SIG-M5 treated with dmso at 0.1 percent for 504 hours (cell line): ENCODE results near the gene PHF8.

Experiments used
- DNase-seq: peaks from one replicate; lab custom pipeline; 2025; ENCODE audit not compliant: unreplicated experiment; lab: John Stamatoyannopoulos, UW

The PHF8 gene

GRCh38 chrX:54024350-54024749, 19.9 kb downstream of the PHF8 start:
- no peak for DNase-seq

GRCh38 chrX:54012830-54013500, 31.3 kb downstream of the PHF8 start:
- DNase-seq, result no peak

DNA sequence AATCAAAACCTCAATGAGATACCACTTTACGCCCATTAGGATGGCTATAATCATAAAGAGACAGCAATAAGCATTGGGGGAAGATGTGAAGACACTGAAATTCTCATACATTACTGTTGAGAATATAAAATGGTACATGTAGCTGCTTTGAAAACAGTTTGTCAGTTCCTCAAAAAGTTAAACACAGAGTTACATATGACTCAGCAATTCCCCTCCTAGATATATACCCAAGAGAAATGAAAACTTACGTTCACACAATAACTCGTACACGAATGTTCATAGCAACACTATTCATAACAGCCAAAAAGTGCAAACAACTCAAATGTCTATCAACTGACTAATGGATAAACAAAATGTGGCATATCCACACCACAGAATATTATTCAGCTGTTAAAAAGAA, 36.6 kb downstream of the PHF8 start:
- no peak for DNase-seq

DNA sequence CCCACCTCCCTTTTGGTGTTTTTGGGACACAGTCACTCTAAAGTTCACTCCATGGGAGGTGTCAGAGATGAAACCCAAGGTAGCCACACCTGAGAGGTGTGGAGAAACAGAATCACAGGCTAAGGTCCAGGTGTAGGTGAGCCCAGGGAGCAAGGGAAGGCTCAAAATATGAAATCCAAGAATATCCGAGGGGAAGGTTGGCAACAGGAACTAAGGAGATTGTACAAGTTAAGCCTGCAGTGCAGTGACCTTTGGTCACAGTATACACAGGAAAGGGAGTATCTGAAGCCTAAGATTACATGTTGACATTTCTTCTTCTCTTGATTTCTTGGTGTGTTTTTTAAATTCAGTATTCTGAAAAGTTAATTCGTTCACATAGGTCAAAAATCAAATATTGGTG, 46.5 kb downstream of the PHF8 start:
- DNase-seq, result no peak

- DNase-seq, result no peak
Measured at GRCh38 chrX:53992589-53992988, 51.7 kb downstream of the PHF8 start.

- DNase-seq, result no peak
Measured at GRCh38 chrX:53990171-53990570, 54.1 kb downstream of the PHF8 start.

GRCh38 chrX:53984895-53985294, 59.4 kb downstream of the PHF8 start:
- no peak for DNase-seq

DNA sequence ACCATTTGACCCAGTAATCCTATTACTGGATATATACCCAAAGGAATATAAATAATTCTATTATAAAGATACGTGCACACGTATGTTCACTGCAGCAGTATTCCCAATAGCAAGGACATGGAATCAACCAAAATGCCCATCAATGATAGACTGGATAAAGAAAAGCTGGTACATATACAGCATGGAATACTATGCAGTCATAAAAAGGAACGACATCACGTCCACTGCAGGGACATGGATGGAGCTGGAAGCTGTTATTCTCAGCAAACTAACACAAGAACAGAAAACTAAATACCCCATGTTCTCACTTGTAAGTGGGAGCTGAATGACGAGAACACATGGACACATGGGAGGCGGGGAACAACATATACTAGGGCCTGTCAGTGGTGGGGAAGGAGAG, 69.7 kb downstream of the PHF8 start:
- DNase-seq, result no peak

- DNase-seq, result no peak
Measured at GRCh38 chrX:53969540-53969939, 74.7 kb downstream of the PHF8 start.

DNA sequence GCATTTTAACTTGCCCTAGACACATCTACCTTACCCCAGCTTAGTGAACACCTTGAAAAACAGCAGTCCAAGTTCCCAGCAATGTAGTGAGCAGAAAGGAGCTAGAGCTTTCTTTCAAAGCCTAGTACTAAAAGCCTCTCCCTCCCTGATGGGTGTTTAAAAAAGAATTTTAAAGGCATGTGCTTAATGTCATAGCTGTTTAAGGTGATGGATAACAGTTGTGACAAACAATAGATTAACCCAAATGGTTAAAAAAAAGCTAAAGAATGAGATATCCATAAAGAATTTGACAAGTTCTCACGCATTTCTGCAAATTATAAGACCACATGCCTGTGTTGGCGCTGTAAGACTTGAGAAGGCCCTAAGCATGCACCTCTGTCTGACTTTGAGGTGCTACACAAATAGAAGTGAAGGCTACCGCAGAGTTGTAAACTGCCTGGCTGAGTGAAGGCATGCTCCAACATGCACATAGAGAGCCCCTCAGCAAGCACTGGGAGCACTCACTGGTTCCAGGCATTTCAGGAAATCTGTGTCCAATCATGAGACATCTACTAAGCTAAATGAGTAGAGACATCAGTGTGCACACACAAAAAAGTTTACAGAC, 94.0 kb downstream of the PHF8 start:
- DNase-seq, result no peak

DNA sequence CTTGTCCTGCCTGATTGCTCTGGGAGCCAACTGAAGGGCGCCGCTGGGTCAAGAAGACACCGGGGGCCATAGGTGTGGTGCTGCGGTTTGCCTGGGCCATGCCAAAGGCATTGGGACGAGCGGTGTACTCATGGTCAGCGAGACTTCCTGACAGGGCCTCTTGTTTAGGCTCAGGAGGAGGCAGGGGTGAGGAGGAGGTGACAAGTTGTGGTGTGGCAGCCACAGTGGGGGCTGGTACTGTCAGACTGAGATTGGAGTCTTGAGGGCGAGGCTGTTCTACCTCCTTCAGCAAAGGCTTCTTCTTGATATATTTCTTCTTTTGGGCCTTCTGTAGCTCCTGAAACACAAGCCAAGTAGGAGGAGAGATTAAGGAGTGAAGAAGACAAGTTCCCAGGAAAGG, 104.1 kb downstream of the PHF8 start:
- DNase-seq, result no peak

GRCh38 chrX:53939127-53939526, 105.1 kb downstream of the PHF8 start:
- DNase-seq, result peak; percentile 27

DNA sequence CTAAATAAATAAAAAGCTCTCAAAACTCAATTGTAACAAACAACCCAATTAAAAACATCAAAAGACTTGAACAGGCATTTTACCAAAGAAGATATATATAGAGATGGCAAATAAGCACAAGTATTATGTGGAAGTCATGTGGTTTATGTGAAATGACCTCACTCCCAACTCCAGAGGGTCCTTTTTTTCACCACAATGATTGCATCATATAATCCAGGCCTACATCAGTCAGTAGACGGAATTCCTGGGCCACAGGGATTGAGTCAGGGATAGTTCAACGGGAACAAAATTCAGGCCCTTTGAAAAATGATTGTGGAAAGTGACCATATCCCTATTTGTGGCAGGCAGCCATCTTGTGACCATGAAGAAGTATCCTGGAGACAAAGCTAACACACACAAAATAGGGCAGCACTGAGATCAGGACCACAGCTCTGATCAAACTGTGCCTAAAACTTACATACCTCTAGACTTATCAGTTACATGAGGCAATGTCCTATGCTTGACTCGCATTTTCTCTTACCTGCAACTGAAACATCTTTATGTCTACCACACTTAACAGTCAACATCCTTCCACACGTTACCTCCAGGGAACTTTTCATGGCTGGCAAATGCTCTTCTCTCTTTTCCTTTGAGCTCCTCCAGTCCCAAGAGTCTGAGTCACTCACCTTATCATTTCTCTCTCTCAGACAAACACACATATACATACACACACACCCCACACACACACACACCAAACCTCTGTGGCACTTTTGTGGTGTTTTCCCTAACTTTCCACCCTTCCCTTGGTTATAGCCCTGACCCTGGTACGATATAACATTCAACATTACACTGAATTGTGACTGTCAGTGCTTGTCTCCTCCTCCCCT, 113.5 kb downstream of the PHF8 start:
- DNase-seq, result no peak

GRCh38 chrX:53926030-53926429, 118.2 kb downstream of the PHF8 start:
- DNase-seq, result no peak

DNA sequence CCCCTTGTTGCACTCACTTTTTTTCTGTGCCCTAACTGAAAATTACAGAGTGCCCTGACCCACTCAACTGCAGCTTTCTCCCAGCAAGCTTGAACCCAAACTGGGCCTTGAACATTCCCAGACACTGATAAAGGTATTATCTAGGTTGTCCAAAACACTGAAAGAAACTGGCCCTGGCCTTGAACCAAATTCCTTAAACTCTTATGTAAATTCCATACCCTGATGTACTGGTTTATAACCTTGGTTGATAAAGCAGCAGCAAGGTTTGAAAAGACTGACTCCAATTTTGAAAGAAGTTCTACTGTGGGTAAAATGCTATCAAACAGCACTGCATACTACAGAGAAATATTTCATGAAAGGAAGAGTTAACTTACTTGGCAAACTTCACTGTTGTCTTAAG, 125.6 kb downstream of the PHF8 start:
- DNase-seq, result no peak

- DNase-seq, result no peak
Measured at GRCh38 chrX:53900623-53901022, 143.7 kb downstream of the PHF8 start.

- DNase-seq, result no peak
Measured at GRCh38 chrX:53895270-53895669, 149.0 kb downstream of the PHF8 start.
